GM19193 (cell line): Measurements from ENCODE around the gene MR1.

Experiments used
- POLR2A ChIP-seq: IDR thresholded peaks from 4 replicates; pipeline ENCODE4 v1.6.1; 2011; ENCODE audit not compliant: insufficient read depth, insufficient read length; ENCODE audit errors: extremely low read depth

Gene MR1

DNA sequence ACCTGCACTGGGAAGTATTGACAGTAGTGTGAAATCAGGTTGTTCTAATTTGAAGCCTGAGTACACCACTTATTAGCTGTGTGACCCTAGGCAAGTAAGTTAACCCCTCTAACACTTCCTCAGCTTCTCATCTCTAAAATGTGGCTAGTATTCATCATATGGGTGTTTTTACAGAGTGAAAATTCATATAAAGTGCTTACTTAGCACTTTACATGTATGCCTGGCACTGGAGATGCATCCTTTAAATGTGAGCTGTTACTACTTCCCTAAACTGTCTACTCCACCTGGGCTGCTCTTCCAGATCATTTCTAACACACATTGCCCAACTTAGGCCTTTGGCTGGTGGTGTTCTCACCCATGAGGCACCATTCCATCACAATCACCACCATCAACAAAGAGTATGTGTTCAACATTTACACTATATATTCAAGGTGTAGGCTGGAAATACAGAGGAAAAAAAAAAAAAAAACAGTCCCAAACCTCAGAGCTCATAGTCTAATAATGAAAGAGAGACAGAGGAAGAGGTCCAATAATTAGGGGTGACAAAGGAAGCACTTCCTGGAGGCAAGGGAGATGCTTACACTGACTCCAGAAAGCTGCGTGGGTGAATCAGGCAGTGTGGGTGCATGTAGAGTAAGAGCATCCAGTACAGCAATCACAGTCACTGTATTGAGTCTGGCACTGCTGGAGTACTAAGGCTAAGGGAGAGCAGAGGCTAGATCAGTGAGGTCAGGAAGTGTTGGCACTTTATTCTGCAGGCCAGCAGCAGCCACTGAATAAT is 14.7 kb upstream of the MR1 start:
- no peak for TF ChIP-seq POLR2A

DNA sequence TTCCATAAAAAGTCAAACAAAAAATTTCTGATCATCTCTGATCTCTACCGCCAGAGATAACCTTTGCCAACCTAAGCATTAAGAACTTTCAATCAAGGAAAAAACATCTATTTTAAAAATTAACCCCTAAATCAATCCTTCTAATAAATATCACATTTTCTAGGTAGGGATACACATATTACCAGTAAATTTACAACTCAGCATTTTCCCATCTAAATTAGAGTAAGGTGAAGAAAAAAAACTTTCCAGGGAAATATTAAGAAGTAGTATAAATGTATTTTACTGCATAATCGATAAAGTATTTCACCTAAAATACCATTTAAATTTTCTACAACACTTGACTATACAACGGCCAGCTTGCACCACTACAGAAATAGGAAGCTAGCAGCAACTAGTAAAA is 12.6 kb upstream of the MR1 start:
- TF ChIP-seq POLR2A: no peak

DNA sequence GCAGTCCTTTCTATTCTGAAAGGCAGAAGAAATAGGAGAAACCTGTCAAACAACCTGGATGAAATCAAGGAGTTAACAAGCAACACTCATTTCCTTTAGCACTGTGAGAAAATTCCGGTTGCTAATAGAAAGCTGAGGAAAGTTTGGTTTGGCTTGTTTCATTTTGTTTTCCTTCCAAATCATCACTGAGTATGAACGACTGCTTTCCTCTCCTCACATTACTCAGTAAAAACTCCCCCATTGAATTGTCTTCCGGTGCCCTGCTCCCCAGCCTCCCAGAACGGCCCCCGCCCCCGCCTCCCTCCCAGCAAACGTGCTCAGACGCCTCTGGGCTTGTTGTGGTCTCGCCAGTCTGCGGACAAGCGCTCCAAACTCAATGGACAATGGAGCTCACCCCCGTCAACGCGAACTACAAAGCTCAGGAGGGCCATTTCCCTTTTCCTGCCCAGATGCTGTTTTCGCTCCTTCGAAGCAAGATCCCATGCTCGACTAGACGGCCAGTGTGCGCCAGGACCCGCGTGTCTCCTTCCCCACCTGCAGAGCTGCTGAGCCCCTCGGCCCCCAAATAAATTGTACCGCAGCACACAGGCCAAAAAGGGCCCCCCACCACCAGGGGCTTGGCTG is 11.9 kb upstream of the MR1 start:
- TF ChIP-seq POLR2A: no peak

DNA sequence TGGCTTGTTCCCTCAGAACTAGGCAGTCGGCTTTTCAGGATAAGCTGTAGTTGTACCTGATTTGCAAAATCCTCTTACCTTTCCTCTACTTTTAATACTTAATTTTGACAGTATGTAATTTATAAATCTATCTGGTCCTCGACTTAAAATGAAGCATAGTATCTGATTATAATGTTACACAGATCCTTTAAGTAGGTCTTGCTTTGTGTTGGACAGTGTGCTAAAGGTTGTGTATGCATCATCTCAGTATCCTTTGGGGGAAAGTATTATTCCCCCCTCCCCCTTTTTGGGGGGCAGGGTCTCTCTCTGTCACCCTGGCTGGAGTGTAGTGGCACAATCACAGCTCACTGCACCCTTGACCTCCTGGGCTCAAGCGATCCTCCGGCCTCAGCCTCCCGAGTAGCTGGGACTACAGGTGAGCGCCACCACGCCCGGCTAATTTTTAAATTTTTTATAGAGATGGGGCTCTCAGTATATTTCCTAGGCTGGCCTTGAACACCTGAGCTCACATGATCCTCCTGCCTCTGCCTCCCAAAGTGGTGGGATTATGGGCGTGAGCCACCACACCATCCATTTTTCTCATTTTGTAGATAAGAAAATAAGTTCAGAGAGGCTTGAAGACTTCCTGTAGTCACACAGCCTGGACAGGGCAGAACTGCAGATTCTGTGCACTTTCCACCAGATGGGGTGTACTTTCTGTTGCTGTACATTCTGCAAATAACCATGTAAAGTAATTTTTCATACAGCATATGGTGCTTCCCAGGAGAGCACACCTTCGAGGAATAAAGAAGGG is 10.3 kb upstream of the MR1 start:
- TF ChIP-seq POLR2A: no peak

DNA sequence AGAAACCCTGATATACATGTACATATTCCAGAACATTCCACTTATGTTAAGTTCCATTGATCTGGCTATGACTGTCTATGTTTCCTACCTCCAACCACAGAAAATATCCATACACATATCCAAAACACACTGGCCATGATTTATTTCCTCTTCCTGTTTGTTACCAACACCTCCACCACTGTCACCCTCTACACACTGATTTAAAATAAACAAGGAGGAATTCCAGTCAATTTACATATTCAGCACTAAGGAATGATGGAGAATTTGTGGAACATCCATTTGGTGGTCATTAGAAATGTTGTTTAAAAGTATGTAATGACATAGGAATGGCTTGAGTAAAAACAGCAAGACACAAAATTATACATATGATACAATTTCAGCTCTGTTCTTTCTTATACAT is 5.6 kb upstream of the MR1 start:
- TF ChIP-seq POLR2A: no peak

DNA sequence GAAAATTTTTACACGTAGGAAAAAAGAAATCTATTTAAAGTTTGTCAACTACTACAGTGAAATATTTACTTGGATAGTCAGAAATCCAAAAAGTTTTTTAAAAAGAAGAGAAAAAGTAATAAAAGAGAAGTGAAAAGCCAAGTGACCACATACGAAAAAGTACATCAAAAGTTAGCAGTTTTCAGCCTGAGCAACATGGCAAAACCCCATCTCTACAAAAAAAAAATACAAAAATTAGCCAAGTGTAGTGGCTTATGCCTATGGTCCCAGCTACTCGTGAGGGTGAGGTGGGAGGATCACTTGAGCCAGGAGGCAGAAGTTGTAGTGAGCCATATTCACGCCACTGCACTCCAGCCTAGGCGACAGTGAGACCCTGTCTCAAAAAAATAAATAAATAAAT is 5.2 kb upstream of the MR1 start:
- TF ChIP-seq POLR2A: no peak

DNA sequence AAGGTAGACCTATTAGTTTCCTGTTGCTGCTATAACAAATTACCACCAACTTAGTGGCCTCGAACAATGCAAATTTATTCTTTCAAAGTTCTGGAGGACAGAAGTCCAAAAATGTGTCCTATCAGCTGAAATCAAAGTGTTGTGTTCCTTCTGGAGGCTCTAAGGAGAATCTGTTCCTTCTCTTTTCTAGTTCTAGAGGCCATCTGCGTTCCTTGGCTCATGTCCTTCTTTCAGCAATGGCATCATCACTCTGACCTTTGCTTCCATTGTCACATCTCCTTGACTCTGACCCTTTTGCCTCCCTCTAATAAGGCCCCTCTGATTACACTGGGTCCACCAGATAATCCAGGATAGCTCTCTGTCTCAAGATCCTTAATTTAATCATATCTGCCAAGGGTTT is 1.2 kb upstream of the MR1 start:
- no peak for TF ChIP-seq POLR2A

DNA sequence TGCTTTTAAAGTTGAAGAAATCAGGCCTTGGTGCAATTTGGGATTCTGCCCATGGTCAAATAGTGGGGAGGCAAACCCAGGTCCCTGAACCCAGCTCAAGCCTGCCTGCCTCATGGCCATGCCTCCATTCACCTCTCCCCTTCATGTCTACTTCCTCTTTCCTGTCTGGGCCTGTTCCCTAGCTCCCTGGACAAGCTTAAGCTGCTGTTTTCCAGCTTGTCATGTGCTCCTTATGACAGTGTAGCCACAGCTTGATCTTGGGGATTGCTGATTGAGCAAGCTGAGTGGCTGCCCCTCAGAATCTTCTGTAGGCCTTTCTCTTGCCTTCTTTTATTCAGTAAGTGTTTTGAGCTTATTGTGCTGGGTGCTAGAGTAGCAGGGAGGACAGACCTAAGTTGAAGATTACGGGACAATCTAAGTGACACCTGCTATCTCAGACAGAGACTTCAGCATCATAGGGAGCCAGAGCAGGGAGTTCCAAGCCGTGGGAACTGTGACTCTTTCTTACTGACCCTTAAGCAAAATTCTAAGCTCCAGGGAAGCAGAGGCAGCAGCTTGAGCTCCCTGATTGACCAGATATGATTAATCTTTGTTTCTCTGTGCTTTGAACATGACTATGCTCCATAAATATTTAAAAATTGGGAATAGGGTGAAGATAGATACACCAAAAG is 520 bp upstream of the MR1 start:
- TF ChIP-seq POLR2A: no peak

DNA sequence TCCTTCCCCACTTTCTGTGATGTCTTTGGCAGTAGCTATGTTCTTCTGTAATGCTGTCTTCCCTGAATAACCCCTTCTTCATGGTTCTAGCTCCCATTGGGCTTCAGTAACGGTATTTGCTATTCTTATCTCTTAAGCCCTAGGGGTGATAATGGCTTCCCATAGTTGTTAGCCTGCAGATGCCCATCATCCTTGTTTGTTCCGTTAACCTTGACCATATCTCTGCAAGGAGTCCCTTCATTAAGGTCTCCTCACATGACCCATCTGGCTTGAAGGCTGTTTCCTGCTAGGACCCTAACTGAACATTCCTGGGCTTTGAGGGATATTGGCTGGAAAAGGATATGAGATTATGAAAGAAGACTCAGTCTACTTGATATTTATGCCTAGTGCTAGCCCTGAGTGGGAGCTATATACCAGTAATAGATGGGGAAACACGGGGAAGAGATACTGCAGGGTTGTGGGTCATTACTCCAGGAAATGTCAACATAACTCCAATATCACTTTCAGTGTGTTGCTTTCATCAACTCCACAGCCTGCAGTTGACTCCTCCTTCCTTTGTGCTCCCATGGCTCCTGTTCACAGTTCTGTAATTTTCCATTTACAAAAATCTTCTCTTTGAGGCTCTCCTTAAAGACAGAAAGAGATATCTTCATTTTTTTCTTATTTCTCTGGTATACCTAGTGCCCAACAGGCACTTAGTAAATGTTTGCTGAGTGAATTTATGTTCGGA is 2.5 kb downstream of the MR1 start:
- TF ChIP-seq POLR2A: no peak

DNA sequence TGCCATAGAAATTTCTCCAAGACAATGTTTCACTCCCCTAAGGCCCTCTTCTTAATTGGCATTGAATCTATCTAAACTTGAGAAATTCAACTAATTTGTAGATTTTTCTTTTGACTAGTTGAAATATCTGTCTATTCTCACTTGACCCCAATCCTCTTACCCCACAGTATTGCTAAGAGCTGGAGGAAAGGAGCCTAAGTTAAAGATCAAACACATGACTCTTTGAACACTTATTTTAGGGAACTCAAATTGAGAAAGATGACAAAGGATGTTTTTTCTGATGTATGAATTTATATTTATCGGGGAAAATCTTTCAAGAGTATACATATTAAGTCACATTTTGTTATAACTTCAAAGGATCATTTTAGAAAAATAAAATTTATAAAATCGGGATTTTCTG is 3.6 kb downstream of the MR1 start:
- TF ChIP-seq POLR2A: no peak

DNA sequence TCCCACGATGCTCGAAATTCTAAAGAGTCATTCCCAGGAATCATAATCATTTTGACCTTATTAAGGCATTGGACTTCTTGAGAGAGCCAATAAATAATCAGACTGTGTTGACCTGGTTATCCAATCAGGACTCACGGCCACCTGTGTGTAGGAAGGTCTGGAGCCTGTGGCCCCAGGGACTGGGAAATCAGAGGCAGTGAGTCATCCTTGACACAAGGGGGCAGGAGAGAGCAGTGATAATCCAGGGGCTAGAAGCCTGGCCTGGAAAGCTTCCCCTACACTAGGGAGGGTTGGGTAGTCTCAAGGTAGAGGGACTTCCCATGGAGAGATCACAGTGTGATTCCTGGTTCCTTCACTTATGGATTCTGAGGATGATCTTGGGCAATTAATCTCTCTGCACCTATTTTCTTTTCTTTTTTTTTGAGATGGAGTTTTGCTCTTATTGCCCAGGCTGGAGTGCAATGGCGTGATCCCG is 4.7 kb downstream of the MR1 start:
- no peak for TF ChIP-seq POLR2A

DNA sequence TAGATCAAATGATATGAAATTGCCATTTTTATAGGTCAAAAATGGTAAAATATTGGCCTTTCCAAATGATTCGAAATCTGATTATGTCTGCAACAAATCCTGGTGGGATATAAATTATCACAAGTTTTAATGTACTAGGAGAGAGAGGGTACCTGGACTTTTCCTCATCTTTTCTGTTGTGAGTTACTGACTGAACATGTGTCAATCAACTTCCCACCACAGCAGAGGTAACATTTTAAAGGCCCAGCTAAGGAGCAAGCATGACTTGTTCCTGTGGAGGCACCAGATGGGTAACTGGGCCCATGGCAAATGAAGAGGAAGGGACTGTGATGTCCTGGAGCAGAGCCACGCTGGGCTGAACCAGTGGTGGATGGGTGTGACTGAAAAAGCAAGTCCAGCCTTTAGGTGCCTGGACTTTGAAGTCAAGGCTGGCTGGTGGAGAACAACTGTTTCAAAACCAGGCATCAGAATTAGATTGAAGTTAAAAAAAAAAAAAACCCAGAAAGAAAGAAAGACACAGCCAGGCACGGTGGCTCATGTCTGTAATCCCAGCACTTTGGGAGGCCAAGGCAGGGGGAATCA is 6.6 kb downstream of the MR1 start:
- TF ChIP-seq POLR2A: no peak

DNA sequence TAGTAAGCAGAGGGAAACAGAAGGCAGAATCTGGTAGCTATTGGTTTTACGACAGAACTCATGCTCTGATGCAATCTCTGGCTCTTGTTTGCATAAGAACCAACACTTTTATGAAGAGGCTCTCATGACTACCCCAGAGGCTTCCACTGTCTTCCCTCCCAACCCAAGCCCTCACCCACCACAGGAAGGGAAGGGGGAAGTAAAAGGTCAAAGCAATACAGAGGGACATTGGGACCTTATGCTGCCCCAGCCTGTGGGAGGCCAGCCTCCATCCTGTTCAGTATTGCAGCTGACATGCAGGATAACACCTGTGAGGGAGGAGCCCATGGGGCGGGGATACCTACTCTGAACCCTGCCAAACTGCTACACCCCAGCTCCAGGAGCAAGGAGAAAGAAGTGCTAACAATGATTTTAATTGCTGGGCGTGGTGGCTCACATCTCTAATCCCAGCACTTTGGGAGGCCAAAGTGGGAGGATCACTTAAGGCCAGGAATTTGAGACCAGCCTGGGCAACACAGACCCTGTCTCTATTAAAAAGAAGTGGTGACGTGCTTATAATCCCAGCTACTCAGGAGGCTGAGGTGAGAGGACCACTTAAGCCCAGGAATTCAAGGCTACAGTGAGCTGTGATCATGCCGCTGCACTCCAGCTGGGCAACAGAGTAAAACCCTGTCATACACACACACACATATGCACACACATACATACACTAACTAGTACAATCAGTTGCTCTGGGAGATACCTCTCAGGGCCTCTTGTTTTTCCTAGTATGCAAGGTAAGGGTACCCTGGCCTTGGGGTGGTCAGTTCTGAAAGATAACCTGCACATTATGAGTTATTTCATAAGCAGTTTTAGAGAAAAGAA is 9.5 kb downstream of the MR1 start:
- no peak for TF ChIP-seq POLR2A
